ACC112 (cell line): ENCODE data around the gene TSPAN15.

Experiments used
- H2AFZ ChIP-seq: fragments of 200-600 bp; sonication (generic); one replicate; pipeline ENCODE4 v1.6.0; 2017; ENCODE audit warnings: antibody characterized with exemption, low read length; ENCODE audit not compliant: unreplicated experiment
- H3K27ac ChIP-seq: fragments of 200-600 bp; sonication (generic); 2 replicates; pipeline ENCODE4 v1.5.1; 2014; ENCODE audit warnings: low read depth, mild to moderate bottlenecking, antibody characterized with exemption, low read length, moderate library complexity
- H3K27me3 ChIP-seq: fragments of 200-600 bp; sonication (generic); 2 replicates; pipeline ENCODE4 v1.6.1; 2014; ENCODE audit warnings: mild to moderate bottlenecking, antibody characterized with exemption, low read length, moderate library complexity, mixed read lengths; ENCODE audit not compliant: insufficient read depth
- H3K36me3 ChIP-seq: fragments of 200-600 bp; sonication (generic); 2 replicates; pipeline ENCODE4 v1.6.1; 2016; ENCODE audit warnings: mild to moderate bottlenecking, antibody characterized with exemption, low read length, moderate library complexity, mixed read lengths; ENCODE audit not compliant: insufficient read depth
- H3K4me1 ChIP-seq: fragments of 200-600 bp; sonication (generic); one replicate; pipeline ENCODE4 v1.6.1; 2016; ENCODE audit warnings: low read length, mixed read lengths; ENCODE audit not compliant: insufficient read depth, unreplicated experiment, control insufficient read depth
- H3K4me3 ChIP-seq: fragments of 200-600 bp; sonication (generic); 2 replicates; pipeline ENCODE4 v1.5.1; 2014; ENCODE audit warnings: mild to moderate bottlenecking, low read depth, low read length
- H3K79me2 ChIP-seq: fragments of 200-600 bp; sonication (generic); one replicate; pipeline ENCODE4 v1.6.0; 2016; ENCODE audit warnings: low read length; ENCODE audit not compliant: control insufficient read depth, unreplicated experiment, insufficient read depth

Gene TSPAN15

GRCh38 chr10:69459101-69459790 lies 8.0 kb downstream of the TSPAN15 start:
- Histone ChIP-seq H2AFZ (no peak overlapping the region), H3K36me3 (no peaks in the 10 kb centered on the region), H3K79me2 (no peaks in the 10 kb centered on the region), H3K27me3 (no peaks in the 10 kb centered on the region), H3K4me3 (no peak overlapping the region), H3K4me1 (peaks cover 17% of the 10 kb centered on the region), H3K27ac (no peak overlapping the region)

- H3K36me3 ChIP-seq: no peaks in the 10 kb centered on the region
- no peak overlapping the region for H3K27ac ChIP-seq
- no peaks in the 10 kb centered on the region for H3K27me3 ChIP-seq
- no peak overlapping the region for H3K4me3 ChIP-seq
- H3K4me1 ChIP-seq: peaks cover 25% of the 10 kb centered on the region
- H3K79me2 ChIP-seq: no peaks in the 10 kb centered on the region
- H2AFZ ChIP-seq: no peak overlapping the region
These were observed 8.8 kb downstream of the TSPAN15 start for GRCh38 chr10:69459893-69460575.

GRCh38 chr10:69460576-69461242 lies 9.4 kb downstream of the TSPAN15 start:
- no peak overlapping the region for H3K27ac ChIP-seq
- H3K79me2 ChIP-seq: no peaks in the 10 kb centered on the region

GRCh38 chr10:69461243-69462025 lies 10.2 kb downstream of the TSPAN15 start:
- no peak overlapping the region for H3K4me3 ChIP-seq
- no peaks in the 10 kb centered on the region for H3K36me3 ChIP-seq
- H3K27me3 ChIP-seq: no peaks in the 10 kb centered on the region
- peaks cover 26% of the 10 kb centered on the region for H3K4me1 ChIP-seq
- no peak overlapping the region for H3K27ac ChIP-seq
- H2AFZ ChIP-seq: no peak overlapping the region
- H3K79me2 ChIP-seq: no peaks in the 10 kb centered on the region

More at GRCh38 chr10:69460576-69461242, 9.4 kb downstream of the TSPAN15 start:
- peaks cover 27% of the 10 kb centered on the region for H3K4me1 ChIP-seq
- H3K27me3 ChIP-seq: no peaks in the 10 kb centered on the region
- H2AFZ ChIP-seq: no peak overlapping the region
- H3K36me3 ChIP-seq: no peaks in the 10 kb centered on the region
- no peak overlapping the region for H3K4me3 ChIP-seq

- Histone ChIP-seq H3K36me3 (no peaks in the 10 kb centered on the region), H3K79me2 (no peaks in the 10 kb centered on the region), H3K27me3 (no peaks in the 10 kb centered on the region), H3K4me3 (no peak overlapping the region), H3K27ac (no peak overlapping the region), H2AFZ (no peak overlapping the region), H3K4me1 (peaks cover 9% of the 10 kb centered on the region)
These were observed 12.6 kb downstream of the TSPAN15 start for GRCh38 chr10:69463886-69464285.

- Histone ChIP-seq H3K4me1 (peaks cover 9% of the 10 kb centered on the region), H3K4me3 (no peak overlapping the region), H3K79me2 (no peaks in the 10 kb centered on the region)
These were observed 13.1 kb downstream of the TSPAN15 start for GRCh38 chr10:69464401-69464800.

GRCh38 chr10:69464801-69465401 lies 13.6 kb downstream of the TSPAN15 start:
- Histone ChIP-seq H3K79me2 (no peaks in the 10 kb centered on the region), H2AFZ (peak overlapping the region; percentile 12), H3K27me3 (no peaks in the 10 kb centered on the region), H3K4me3 (no peak overlapping the region), H3K36me3 (no peaks in the 10 kb centered on the region), H3K4me1 (peaks cover 9% of the 10 kb centered on the region), H3K27ac (no peak overlapping the region)

More at GRCh38 chr10:69464401-69464800, 13.1 kb downstream of the TSPAN15 start:
- H3K36me3 ChIP-seq: no peaks in the 10 kb centered on the region
- H3K27ac ChIP-seq: no peak overlapping the region
- H3K27me3 ChIP-seq: no peaks in the 10 kb centered on the region
- H2AFZ ChIP-seq: peak overlapping the region; percentile 12

- no peaks in the 10 kb centered on the region for H3K27me3 ChIP-seq
- H3K4me3 ChIP-seq: no peak overlapping the region
- H3K79me2 ChIP-seq: no peaks in the 10 kb centered on the region
- H3K4me1 ChIP-seq: peaks cover 9% of the 10 kb centered on the region
- no peak overlapping the region for H2AFZ ChIP-seq
- no peaks in the 10 kb centered on the region for H3K36me3 ChIP-seq
- no peak overlapping the region for H3K27ac ChIP-seq
These were observed 14.3 kb downstream of the TSPAN15 start for GRCh38 chr10:69465457-69466157.

- no peaks in the 10 kb centered on the region for H3K79me2 ChIP-seq
- no peak overlapping the region for H3K4me3 ChIP-seq
- no peaks in the 10 kb centered on the region for H3K27me3 ChIP-seq
- H3K36me3 ChIP-seq: no peaks in the 10 kb centered on the region
- H3K4me1 ChIP-seq: peaks cover 9% of the 10 kb centered on the region
- H2AFZ ChIP-seq: no peak overlapping the region
- no peak overlapping the region for H3K27ac ChIP-seq
These were observed 14.9 kb downstream of the TSPAN15 start for GRCh38 chr10:69466158-69466490.

- no peak overlapping the region for H2AFZ ChIP-seq
- H3K36me3 ChIP-seq: no peaks in the 10 kb centered on the region
- H3K27ac ChIP-seq: no peak overlapping the region
- H3K4me1 ChIP-seq: peaks cover 9% of the 10 kb centered on the region
- H3K79me2 ChIP-seq: no peaks in the 10 kb centered on the region
- no peak overlapping the region for H3K4me3 ChIP-seq
- H3K27me3 ChIP-seq: no peaks in the 10 kb centered on the region
These were observed 15.4 kb downstream of the TSPAN15 start for GRCh38 chr10:69466689-69467088.
